Stomach (tissue), 4 donors: Measurements from ENCODE around the gene AK1.

Experiments used
- EP300 ChIP-seq: sonication (generic); formaldehyde crosslinking; IDR thresholded peaks from one replicate; pipeline ENCODE4 v1.6.1; 2017; ENCODE audit warnings: antibody characterized with exemption
- TF ChIP-seq, protein P1 (sequence below), 7 experiments: fragments of 450-650 bp in 4 of 7; fragments of 200-600 bp in 3 of 7; sonication (generic) in 3 of 7; IDR thresholded peaks; one replicate each; pipeline ENCODE4 v1.5.1; 2016 to 2019; ENCODE audit warnings: antibody characterized with exemption in 7 of 7, control low read depth in 2 of 7, mild to moderate bottlenecking in 1 of 7

DNA sequence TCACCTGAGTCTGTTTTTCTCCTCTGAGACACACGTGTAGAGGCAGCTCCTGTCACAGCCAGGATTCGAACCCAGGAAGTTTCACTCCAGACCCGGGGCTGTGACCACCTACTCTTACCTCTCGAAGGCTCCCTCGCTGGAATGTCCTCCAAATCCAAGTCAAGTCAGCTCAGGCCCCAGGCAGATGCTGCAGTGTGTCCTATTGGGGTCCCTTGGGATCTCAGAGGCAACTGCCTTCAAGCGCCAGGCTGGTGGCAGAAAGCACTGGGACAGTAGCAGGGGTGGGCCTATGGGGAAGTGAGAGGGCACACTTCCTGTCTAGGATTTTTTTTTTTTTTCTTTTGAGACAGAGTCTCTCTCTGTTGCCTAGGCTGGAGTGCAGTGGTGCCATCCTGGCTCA lies 40.1 kb upstream of the AK1 start:
- TF ChIP-seq, protein P1, sequence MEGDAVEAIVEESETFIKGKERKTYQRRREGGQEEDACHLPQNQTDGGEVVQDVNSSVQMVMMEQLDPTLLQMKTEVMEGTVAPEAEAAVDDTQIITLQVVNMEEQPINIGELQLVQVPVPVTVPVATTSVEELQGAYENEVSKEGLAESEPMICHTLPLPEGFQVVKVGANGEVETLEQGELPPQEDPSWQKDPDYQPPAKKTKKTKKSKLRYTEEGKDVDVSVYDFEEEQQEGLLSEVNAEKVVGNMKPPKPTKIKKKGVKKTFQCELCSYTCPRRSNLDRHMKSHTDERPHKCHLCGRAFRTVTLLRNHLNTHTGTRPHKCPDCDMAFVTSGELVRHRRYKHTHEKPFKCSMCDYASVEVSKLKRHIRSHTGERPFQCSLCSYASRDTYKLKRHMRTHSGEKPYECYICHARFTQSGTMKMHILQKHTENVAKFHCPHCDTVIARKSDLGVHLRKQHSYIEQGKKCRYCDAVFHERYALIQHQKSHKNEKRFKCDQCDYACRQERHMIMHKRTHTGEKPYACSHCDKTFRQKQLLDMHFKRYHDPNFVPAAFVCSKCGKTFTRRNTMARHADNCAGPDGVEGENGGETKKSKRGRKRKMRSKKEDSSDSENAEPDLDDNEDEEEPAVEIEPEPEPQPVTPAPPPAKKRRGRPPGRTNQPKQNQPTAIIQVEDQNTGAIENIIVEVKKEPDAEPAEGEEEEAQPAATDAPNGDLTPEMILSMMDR (IDR thresholded peaks at IDR 0.05), result no peak
- no peak for TF ChIP-seq EP300
